KOPT-K1 (cell line): Measurements from ENCODE around the gene FUT2.
A peak's percentile ranks its signal among the peaks of the same experiment; 100 is the strongest.
"Not testable (repeated sequence)": the region's sequence is repeated elsewhere in the genome, so short reads cannot be mapped to it uniquely, and the experiment has no call there.

Experiments used
- H3K27ac ChIP-seq: fragments of 200-600 bp; sonication (generic); 2 replicates; pipeline ENCODE4 v1.5.1; 2016; ENCODE audit warnings: antibody characterized with exemption, mild to moderate bottlenecking, low read depth, low read length; ENCODE audit not compliant: poor library complexity, severe bottlenecking
- H3K36me3 ChIP-seq: fragments of 200-600 bp; sonication (generic); 2 replicates; pipeline ENCODE4 v1.5.1; 2017; ENCODE audit warnings: antibody characterized with exemption, mild to moderate bottlenecking, low read length, moderate library complexity; ENCODE audit not compliant: insufficient read depth
- H3K9me3 ChIP-seq: fragments of 200-600 bp; sonication (generic); 2 replicates; pipeline ENCODE4 v1.5.1; 2017; ENCODE audit warnings: antibody characterized with exemption, low read length, mild to moderate bottlenecking; ENCODE audit not compliant: insufficient read depth, poor library complexity, severe bottlenecking

The FUT2 gene

GRCh38 chr19:48680006-48680405 is 15.8 kb upstream of the FUT2 start:
- H3K36me3 ChIP-seq, H3K27ac ChIP-seq, H3K9me3 ChIP-seq: not testable (repeated sequence)

DNA sequence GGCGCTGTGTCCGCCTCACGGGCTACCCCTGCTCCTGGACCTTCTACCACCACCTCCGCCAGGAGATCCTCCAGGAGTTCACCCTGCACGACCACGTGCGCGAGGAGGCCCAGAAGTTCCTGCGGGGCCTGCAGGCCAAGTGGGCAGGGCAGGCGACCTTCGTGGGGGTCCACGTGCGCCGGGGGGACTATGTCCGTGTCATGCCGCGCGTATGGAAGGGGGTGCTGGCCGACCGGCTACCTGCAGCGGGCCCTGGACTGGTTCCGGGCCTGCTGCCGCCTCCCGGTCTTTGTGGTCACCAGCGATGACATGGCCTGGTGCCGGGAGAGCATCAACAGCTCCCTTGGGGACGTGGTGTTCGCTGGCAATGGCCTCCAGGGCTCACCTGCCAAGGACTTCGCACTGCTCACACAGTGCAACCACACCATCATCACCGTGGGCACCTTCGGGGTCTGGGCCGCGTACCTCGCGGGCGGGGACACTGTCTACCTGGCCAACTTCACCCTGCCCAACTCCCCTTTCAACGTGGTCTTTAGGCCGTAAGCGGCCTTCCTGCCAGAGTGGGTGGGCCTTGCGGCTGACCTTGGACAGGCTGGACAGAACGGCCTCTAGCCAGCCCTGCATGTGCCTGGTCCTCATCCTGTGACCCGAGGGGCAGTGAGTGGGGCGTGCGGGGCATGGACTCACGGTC is 15.2 kb upstream of the FUT2 start:
- H3K27ac ChIP-seq = peak overlapping the region; percentile 21
- H3K9me3 ChIP-seq = no peaks in the 10 kb centered on the region
- H3K36me3 ChIP-seq = no peaks in the 10 kb centered on the region

- H3K36me3 ChIP-seq = no peaks in the 10 kb centered on the region
- no peaks in the 10 kb centered on the region for H3K9me3 ChIP-seq
- peak overlapping the region; percentile 21 for H3K27ac ChIP-seq
These were observed 14.7 kb upstream of the FUT2 start for GRCh38 chr19:48681127-48681470.

DNA sequence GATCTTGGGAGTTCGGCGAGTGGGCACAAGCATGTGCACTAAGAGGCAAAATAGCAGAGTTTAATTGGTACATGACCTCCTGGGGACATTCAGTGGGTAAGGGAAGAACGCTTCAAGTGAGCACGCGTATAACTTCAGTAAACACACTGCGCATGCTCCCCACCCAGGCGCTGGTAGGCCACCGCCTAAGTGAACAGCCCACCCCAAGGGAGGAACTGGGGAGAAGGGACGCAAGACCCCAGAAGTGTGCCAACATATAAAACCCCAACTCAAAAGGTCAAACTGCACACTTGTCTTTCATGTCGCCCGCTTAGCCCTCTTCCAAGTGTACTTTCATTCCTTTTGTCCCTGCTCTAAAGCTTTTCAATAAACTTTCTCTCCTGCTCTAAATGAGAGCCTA is 12.4 kb upstream of the FUT2 start:
- no peaks in the 10 kb centered on the region for H3K9me3 ChIP-seq
- no peak overlapping the region for H3K27ac ChIP-seq
- H3K36me3 ChIP-seq = no peaks in the 10 kb centered on the region

GRCh38 chr19:48685583-48685982 is 10.2 kb upstream of the FUT2 start:
- Histone ChIP-seq H3K36me3 (no peaks in the 10 kb centered on the region), H3K27ac (no peak overlapping the region), H3K9me3 (no peaks in the 10 kb centered on the region)

DNA sequence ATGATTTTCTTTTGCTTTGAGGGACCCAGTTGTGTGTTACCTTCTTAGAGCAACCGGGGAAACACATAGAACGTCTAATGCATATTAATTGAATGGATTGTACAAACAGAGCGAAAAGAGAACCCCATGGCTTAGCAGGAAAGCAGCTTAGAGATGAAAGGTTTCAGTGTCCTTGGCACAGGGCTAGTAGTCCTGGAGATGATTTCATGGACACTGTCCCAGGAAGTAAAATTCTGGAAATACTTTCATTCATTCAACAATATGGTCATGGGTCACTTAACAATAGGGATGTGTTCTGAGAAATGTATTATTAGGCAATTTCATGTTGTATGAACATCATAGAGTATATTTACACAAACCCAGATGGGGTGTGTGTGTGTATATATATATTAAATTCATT is 9.7 kb upstream of the FUT2 start:
- Histone ChIP-seq H3K9me3 (no peaks in the 10 kb centered on the region), H3K36me3 (no peaks in the 10 kb centered on the region), H3K27ac (no peak overlapping the region)

- H3K9me3 ChIP-seq, H3K27ac ChIP-seq: not testable (repeated sequence)
These were observed 9.1 kb upstream of the FUT2 start for GRCh38 chr19:48686637-48687036.

DNA sequence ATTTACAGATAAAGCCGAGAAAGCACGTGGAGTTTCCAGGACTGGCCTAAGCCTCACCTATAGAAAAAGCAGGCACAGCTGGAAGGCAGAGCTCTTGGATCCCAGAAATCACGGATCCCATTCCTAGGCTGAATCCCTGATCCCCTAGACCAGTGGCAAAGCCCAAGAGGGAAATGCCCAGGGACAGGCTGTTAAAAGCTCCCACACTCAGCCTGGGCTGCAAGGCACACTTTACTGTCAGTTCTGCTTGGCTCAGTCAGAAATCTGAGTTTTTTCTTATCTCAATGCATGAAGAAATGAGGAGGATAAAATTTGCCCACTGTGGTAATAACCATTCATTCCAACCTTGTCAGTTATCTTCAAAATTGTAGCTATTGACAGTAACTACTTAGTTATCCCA is 8.0 kb upstream of the FUT2 start:
- no peak overlapping the region for H3K27ac ChIP-seq
- H3K9me3 ChIP-seq = no peaks in the 10 kb centered on the region
- H3K36me3 ChIP-seq = no peaks in the 10 kb centered on the region

More at GRCh38 chr19:48686637-48687036, 9.1 kb upstream of the FUT2 start:
- H3K36me3 ChIP-seq = not testable (repeated sequence)

- no peaks in the 10 kb centered on the region for H3K36me3 ChIP-seq
- H3K9me3 ChIP-seq = no peaks in the 10 kb centered on the region
- no peak overlapping the region for H3K27ac ChIP-seq
These were observed 6.3 kb upstream of the FUT2 start for GRCh38 chr19:48689449-48689848.

DNA sequence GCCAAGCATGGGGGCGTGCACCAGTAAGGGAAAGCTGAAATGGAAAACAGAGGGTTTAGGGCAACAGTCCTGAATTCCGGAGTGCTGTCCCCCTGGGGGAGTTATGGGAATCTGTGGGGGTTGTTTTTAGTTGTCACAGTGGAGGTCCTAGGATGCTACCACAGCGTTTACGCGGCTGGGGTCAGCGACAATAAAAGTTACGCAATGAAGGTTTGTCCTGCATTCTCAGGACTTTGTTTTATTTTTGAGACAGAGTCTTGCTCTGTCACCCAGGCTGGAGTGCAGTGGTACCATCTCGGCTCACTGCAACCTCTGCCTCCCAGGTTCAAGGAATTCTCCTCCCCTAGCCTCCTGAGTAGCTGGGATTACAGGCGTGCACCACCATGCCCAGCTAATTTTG is 2.1 kb upstream of the FUT2 start:
- not testable (repeated sequence) for H3K36me3 ChIP-seq, H3K27ac ChIP-seq, H3K9me3 ChIP-seq

DNA sequence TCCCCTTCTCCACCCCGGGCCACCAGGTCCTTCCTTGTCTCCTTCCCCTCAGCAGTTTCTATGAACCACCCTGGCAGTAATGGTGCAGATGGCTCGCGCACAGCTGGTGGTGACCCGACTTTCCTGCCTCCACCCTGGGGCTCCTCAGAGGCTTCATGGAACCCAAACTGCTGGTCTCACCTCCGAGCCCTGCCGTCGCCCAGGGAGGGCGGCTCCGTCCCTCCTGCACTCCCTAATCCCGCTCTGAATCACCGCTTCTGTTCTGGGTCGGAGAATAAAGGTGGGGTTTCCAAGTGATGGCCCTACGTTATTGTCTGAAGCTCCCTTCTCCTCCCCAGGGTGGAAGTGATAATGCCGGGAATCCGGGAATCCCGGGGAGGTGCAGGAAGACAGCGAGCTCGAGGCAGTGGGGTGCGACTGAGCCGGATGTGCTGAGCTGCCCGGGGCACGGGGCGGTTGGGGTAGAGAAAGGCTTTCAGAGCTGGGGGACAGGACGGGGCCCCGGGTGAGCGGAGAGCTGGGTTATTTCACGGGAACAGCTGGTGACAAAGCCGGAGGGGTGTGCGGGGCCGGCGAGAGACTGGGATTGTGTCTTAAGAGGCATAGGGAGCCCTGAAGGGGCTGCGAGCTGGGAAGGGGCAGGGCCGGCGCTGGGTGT is 711 bp downstream of the FUT2 start:
- no peaks in the 10 kb centered on the region for H3K36me3 ChIP-seq

GRCh38 chr19:48698046-48698445 is 2.3 kb downstream of the FUT2 start:
- Histone ChIP-seq H3K36me3 (no peaks in the 10 kb centered on the region), H3K27ac (no peak overlapping the region), H3K9me3 (no peaks in the 10 kb centered on the region)

More for the DNA sequence above, 711 bp downstream of the FUT2 start:
- Histone ChIP-seq H3K9me3 (no peaks in the 10 kb centered on the region), H3K27ac (no peak overlapping the region)

GRCh38 chr19:48702701-48703100 is 6.9 kb downstream of the FUT2 start:
- no peaks in the 10 kb centered on the region for H3K36me3 ChIP-seq
- H3K9me3 ChIP-seq = no peaks in the 10 kb centered on the region

GRCh38 chr19:48703316-48703715 is 7.5 kb downstream of the FUT2 start:
- Histone ChIP-seq H3K27ac (no peak overlapping the region), H3K9me3 (no peaks in the 10 kb centered on the region), H3K36me3 (no peaks in the 10 kb centered on the region)

More at GRCh38 chr19:48702701-48703100, 6.9 kb downstream of the FUT2 start:
- no peak overlapping the region for H3K27ac ChIP-seq

DNA sequence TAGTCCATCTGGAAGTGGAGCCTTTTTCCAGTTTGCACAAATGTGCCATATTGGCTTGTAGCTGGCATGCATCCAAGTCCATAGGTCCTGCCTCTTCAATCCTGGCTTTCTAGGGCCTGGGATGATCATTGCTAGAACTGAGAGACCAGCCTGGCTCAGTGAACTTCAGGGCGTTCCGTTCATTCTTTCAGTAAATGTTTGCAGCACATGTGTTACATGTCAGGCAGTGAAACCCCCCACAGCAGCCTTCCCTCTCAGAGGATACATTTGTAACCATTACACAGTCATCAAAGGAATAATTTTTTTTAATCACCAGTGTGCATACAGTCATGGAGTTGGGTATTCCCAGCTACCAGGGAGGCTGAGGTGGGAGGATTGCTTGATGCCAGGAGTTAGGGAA is 9.7 kb downstream of the FUT2 start:
- no peaks in the 10 kb centered on the region for H3K36me3 ChIP-seq
- H3K9me3 ChIP-seq = no peaks in the 10 kb centered on the region
- no peak overlapping the region for H3K27ac ChIP-seq

DNA sequence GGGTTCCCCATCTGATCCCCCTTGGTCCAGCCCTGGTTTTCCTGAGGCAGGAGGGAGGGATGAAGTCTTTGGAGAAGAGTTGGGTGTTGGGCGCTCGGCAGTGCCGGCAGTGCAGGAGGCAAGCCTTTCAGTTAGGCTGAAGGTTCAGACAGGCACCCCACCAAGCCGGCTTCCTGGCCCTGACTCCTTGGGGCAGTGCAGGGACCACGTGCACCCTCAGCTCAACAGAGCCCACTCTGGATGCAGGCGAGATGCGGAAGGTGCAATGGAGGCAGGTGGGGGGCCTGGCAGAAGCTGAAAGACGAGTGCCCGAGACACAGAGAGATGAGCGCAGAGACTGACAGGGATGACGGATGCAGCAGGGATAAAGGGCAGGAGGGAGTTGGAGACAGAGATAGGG is 12.7 kb downstream of the FUT2 start:
- H3K27ac ChIP-seq = no peak overlapping the region
- H3K9me3 ChIP-seq = peaks cover 4% of the 10 kb centered on the region
- H3K36me3 ChIP-seq = no peaks in the 10 kb centered on the region
